ENCODE data around the gene MED31.
"Not testable (repeated sequence)": the region's sequence is repeated elsewhere in the genome, so short reads cannot be mapped to it uniquely, and the experiment has no call there.

Gene MED31

DNA sequence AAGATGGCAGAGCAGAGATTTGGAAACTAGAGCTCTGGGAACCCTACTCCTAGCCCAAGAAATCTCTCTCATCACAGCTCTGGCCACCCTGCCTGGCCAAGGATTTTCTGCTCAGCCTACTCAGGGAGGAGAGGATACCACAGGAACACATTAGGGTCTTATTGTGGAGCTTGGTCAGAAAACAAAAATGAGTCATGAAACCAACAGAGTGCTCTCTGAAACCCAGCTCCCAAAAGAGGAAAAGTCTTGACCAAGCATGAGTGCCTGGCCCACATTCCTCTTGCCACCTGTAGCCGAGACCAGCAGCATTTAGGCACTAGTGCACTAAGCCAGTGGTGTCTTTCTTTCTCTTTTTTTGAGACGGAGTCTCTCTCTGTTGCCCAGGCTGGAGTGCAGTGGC lies 43.6 kb upstream of the MED31 start:
- TF ChIP-seq CTCF (conservative IDR thresholded peaks at IDR 0.05), result no peak
- TF ChIP-seq ZFX (IDR thresholded peaks at IDR 0.05), result no peak
- no peak overlapping the region for H3K27ac ChIP-seq

DNA sequence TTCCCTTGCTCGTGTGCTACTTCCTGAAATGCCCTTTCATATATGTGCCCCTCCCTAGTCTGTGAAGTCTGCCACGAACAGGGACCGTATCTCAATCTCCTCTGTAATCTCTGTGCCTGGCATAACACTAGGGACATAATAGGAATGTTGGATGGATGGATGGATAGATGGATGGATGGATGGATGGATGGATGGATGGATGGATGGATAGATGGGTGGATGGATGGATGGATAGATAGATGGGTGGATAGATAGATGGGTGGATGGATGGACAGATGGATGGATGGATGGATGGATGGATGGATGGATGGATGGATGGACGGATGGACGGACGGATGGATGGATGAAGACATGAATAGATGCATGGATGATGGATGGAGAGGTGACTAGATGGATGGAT lies 40.6 kb upstream of the MED31 start:
- not testable (repeated sequence) for H3K27ac ChIP-seq

DNA sequence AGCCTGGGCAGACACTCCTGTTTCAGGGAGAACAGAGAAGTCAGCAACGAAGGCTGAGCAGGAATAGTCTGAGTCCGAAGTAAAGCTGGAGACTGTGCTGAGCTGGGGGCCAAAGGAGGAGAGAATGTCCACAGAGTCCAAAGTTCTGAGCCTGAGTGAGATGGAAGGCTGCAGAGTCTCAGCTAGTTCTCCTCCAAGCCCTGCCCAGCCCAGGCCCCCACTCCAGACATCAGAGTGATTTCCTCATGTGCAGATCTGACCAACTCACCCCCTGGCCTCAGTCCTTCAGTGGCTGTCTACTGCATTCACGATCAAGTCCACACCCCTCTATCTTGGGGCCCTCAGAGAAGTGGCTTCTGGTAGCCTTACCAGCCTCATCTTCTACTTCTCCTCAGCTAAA lies 40.1 kb upstream of the MED31 start:
- TF ChIP-seq CTCF (conservative IDR thresholded peaks at IDR 0.05) (no peak), ZFX (IDR thresholded peaks at IDR 0.05) (no peak)
- no peak overlapping the region for H3K27ac ChIP-seq

GRCh38 chr17:6690641-6691040 lies 39.2 kb upstream of the MED31 start:
- TF ChIP-seq ZFX (IDR thresholded peaks at IDR 0.05), result no peak
- no peak for TF ChIP-seq CTCF (conservative IDR thresholded peaks at IDR 0.05)
- no peak overlapping the region for H3K27ac ChIP-seq

DNA sequence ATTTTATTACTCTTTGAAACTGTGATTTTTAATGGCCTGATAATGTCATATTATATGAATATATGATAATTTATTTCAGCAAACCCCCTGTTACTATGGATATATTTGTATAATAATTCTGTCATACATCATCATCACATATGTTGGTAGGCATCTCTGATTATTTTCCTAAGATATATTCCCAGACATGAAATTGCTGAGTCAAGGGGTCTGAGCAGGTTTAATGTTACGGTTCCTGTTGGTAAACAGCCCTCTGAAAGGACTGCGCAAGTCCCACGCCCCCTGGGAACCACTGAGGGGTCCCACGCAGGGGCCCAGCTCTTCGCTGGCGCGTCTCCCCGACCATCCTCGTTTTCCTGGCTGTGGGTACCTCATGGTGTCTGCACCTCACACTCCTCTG lies 37.5 kb upstream of the MED31 start:
- TF ChIP-seq CTCF (conservative IDR thresholded peaks at IDR 0.05), result no peak
- no peak for TF ChIP-seq ZFX (IDR thresholded peaks at IDR 0.05)
- no peak overlapping the region for H3K27ac ChIP-seq

- TF ChIP-seq CTCF (conservative IDR thresholded peaks at IDR 0.05), result no peak
- H3K27ac ChIP-seq, result no peak overlapping the region
Observed at GRCh38 chr17:6686026-6686425, 34.6 kb upstream of the MED31 start.

DNA sequence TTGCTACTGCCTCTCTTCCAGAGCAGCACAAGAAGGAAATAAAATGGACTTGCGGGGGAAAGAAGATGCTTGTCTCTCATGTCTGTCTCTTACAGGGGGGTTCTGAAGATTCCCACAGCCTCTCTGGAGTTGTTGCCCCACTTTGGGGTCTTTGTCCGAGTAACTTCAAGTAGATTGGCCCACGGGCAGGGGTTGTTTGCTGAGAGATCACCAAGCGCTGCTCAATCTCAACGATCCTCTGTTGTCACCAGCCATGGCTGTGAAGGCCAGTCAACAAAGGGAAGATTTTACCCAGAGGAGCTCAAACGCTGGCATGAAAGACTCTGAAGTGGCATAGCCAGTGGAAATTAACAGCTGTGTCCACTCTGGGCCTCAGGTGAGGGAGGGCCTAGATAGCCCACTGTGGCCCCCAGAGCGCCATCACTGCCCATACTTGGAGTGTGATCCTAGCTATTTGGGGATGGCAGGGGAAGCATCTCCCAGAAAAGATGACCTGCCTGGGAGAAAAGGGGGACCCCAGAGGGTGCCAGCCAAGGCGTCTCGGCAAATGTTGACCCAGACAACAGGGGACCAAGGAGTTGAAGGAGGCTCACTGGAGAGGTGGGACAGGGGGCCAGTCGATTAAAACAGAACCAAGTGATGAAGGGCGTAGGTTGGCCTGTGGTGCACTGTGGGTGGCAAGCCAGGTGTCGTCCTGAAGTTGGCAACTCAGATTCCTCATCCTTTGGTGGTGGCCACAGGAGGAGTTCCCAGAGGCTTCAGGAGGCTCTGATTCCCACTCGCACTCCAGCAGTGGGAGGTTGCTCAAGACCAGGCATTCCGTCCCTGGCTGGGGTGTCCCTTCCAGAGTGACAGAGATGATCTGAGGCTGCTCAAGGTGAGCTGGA lies 33.7 kb upstream of the MED31 start:
- no peak overlapping the region for H3K27ac ChIP-seq
- TF ChIP-seq ZFX (IDR thresholded peaks at IDR 0.05), result no peak
- no peak for TF ChIP-seq CTCF (conservative IDR thresholded peaks at IDR 0.05)

- no peak overlapping the region for H3K27ac ChIP-seq
Observed at GRCh38 chr17:6684460-6684783, 33.0 kb upstream of the MED31 start.

More at GRCh38 chr17:6684460-6684783, 33.0 kb upstream of the MED31 start:
- TF ChIP-seq CTCF (conservative IDR thresholded peaks at IDR 0.05) (no peak), ZFX (IDR thresholded peaks at IDR 0.05) (no peak)
